ENCODE results near the gene NRIP1.

NRIP1 gene

DNA sequence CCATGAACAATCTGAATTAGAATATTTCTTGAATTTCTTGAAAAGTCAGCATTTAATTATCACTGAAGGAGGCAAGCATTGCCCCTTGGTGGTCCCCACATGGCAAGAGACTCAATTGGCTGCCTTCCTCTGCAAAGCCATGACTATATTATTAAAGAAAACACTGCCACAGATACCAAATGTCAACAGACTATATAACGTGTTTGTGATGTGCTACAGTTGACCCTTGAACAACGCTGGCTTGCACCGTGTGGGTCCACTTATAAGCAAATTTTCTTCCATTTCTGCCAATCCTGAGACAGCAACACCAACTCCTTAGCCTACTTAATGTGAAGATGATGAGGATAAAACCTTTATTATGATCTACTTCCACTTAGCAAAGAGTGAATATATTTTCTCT, 66.5 kb downstream of the NRIP1 start:
- no peak overlapping the region for H3K27ac ChIP-seq
- TF ChIP-seq, protein P1, sequence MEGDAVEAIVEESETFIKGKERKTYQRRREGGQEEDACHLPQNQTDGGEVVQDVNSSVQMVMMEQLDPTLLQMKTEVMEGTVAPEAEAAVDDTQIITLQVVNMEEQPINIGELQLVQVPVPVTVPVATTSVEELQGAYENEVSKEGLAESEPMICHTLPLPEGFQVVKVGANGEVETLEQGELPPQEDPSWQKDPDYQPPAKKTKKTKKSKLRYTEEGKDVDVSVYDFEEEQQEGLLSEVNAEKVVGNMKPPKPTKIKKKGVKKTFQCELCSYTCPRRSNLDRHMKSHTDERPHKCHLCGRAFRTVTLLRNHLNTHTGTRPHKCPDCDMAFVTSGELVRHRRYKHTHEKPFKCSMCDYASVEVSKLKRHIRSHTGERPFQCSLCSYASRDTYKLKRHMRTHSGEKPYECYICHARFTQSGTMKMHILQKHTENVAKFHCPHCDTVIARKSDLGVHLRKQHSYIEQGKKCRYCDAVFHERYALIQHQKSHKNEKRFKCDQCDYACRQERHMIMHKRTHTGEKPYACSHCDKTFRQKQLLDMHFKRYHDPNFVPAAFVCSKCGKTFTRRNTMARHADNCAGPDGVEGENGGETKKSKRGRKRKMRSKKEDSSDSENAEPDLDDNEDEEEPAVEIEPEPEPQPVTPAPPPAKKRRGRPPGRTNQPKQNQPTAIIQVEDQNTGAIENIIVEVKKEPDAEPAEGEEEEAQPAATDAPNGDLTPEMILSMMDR (conservative IDR thresholded peaks at IDR 0.05) = no peak

DNA sequence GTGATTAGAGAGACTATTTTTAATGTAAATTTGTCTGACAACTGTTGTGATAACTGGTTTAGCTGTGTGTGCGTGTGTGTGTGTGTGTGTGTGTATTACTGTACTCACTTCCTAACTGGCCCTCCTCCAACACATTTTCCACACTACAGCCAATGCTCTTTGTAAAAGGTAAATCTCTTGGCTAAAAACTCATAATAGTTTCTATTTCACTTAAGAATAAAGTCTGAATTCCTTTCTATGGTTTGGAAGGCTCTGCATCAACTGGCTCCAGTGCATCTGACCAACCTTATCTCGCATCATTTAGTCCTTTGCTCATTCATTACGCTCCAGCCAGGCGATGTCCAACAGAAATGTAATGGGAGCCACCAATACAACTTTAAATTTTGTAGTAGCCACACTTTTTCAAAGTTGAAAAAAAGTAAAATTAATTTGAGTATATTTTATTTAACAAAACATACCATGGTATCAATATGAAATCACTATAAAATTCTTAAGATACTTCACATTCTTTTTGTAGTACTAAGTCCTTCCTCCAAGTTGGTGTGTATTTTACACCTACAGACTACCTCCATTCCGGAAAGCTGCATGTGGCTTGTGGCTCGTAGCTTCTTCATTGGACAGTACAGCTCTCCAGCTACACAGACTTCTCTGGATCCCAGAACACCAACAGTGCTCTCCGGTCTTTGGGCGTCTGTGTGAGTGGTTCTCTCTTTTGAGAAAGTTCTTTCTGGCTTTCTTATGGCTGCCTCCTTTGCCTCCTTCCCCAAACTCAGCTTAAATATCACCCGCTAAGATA, 68.9 kb downstream of the NRIP1 start:
- no peak overlapping the region for H3K27ac ChIP-seq

DNA sequence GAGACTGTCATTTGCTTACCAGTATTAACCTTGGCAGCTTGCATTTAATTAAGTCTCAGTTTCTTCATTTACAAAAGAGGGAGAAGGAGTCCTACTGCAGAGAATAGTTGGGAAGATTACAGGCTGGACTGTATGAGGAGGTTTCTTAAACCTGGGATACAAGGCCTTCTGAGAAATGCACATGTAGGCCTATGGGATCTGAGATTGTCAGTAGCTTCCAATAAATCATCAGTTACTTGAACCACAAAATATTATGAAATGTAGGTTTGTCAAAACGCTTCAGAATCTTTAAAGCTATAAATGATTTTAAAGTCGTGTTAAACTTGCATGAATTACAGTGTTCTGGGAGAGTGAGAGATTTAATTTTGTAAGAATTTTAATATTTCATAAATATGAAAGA, 69.6 kb downstream of the NRIP1 start:
- TF ChIP-seq, protein P1 (conservative IDR thresholded peaks at IDR 0.05) = no peak
- no peak overlapping the region for H3K27ac ChIP-seq

More for the DNA sequence above, 68.9 kb downstream of the NRIP1 start:
- TF ChIP-seq, protein P1 (conservative IDR thresholded peaks at IDR 0.05) = no peak

DNA sequence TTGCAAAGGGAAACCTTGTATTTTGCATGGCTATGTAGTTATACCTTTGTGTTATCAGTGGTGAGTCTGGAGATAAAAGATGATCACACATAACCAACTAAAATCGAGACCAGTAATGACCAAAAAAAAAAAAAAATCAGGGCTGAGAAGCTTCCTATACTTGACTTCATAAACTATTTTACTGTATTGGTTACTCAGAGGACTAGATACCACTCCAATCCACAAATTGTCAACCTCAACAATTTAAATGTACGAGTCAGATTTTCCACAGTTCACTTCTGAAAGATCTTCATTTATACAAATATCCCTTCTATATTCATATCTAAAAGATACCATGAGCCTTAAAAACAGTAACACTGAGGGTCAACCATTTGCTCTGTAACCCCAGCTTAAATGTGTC, 71.7 kb downstream of the NRIP1 start:
- no peak overlapping the region for H3K27ac ChIP-seq
- TF ChIP-seq, protein P1 (conservative IDR thresholded peaks at IDR 0.05) = no peak

DNA sequence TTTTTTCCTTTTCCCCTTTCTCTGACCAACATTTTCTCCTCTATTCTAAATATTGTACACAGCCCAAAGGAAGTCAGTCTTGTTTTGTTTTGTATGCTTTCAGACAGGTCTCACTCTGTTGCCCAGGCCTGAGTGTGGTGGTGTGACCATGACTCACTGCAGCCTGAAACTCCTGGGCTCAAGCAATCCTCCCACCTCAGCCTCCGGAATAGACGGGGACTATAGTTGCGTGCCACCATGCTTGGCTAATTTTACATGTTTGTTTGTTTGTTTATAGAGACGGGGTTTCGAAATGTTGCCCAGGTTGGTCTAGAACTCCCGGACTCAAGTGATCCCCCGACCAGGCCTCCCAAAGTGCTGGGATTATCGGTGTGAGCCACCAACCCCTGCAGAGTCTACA, 72.8 kb downstream of the NRIP1 start:
- H3K27ac ChIP-seq = no peak overlapping the region
- TF ChIP-seq, protein P1 (conservative IDR thresholded peaks at IDR 0.05) = no peak

DNA sequence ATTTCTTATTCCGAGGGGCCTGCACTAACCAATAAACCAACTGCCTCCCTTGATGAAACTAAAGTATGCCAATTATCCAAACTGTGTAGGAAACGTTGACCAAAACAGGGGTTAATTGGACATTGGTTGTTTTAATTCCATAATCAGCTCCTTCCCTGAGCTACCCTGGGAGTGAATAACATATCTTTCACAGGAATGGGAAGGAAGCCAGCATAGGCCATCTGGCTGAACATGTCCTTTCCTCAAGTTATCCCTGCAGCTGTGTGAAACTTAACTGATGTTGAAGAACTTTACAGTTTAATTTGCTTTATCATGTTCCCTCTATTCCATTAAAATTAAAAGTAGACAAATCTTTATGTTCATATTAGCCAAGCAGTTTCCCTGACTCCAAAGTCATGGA, 75.4 kb downstream of the NRIP1 start:
- no peak overlapping the region for H3K27ac ChIP-seq
- TF ChIP-seq, protein P1 (conservative IDR thresholded peaks at IDR 0.05) = no peak

DNA sequence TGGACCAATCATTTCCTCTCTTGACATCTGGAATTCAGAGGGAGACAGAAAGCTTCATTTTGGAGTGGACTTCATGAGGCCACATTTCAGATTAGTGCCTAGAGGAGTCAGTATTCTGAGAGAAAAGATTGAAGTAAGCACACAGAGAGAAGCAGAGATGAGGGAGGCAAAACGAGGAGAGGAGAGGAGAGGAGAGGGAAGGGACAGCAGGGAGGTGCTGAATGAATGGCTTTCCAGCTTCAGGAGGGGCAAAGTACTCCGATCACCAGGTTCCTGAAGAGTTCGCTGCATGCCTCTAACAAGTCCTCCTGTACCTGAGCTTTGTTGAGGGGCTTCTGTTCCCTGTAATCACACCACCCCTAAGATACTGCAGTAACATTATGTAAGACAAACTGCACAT, 76.0 kb downstream of the NRIP1 start:
- TF ChIP-seq, protein P1 (conservative IDR thresholded peaks at IDR 0.05) = no peak
- H3K27ac ChIP-seq = no peak overlapping the region

Data from VCaP (cell line).